K562 (cell line): Measurements from ENCODE around the gene LPIN3.

ENCODE experiments used
- CHCHD3 ChIP-seq: fragments of 250-450 bp; sonication (Bioruptor Pico); IDR thresholded peaks from 2 replicates; pipeline ENCODE4 v2.1.2; 2022; ENCODE audit warnings: mild to moderate bottlenecking
- MYNN ChIP-seq, 2 experiments: sonication (generic); formaldehyde crosslinking in 1 of 2; IDR thresholded peaks; 2 replicates each; pipeline versions ENCODE4 v1.5.0 to v1.6.1; 2016 to 2020; ENCODE audit warnings: antibody characterized with exemption in 1 of 2, missing genetic modification reagents in 1 of 2
- POLR2AphosphoS5 ChIP-seq: IDR thresholded peaks from 2 replicates; pipeline ENCODE4 v1.6.1; 2011; ENCODE audit warnings: mild to moderate bottlenecking, low read depth, low read length, moderate library complexity; ENCODE audit not compliant: control insufficient read depth, insufficient read depth
- RFX5 ChIP-seq: IDR thresholded peaks from 2 replicates; pipeline ENCODE4 v1.6.1; 2011; ENCODE audit warnings: low read depth, mild to moderate bottlenecking, improper control_type of control experiment, low read length
- ZFP30 ChIP-seq: fragments of 250-450 bp; sonication (Bioruptor Pico); IDR thresholded peaks from 2 replicates; pipeline ENCODE4 v1.8.0; 2022; ENCODE audit warnings: moderate library complexity, mild to moderate bottlenecking, inconsistent platforms, borderline replicate concordance
- TF ChIP-seq, protein P1 (sequence below): sonication (generic); formaldehyde crosslinking; IDR thresholded peaks from 2 replicates; pipeline ENCODE4 v1.8.1; 2023; ENCODE audit warnings: mild to moderate bottlenecking, missing genetic modification reagents
- TF ChIP-seq, protein P2 (sequence below): sonication (generic); formaldehyde crosslinking; IDR thresholded peaks from 2 replicates; pipeline ENCODE4 v1.8.0; 2022; ENCODE audit warnings: missing genetic modification reagents, mild to moderate bottlenecking, borderline replicate concordance

DNA sequence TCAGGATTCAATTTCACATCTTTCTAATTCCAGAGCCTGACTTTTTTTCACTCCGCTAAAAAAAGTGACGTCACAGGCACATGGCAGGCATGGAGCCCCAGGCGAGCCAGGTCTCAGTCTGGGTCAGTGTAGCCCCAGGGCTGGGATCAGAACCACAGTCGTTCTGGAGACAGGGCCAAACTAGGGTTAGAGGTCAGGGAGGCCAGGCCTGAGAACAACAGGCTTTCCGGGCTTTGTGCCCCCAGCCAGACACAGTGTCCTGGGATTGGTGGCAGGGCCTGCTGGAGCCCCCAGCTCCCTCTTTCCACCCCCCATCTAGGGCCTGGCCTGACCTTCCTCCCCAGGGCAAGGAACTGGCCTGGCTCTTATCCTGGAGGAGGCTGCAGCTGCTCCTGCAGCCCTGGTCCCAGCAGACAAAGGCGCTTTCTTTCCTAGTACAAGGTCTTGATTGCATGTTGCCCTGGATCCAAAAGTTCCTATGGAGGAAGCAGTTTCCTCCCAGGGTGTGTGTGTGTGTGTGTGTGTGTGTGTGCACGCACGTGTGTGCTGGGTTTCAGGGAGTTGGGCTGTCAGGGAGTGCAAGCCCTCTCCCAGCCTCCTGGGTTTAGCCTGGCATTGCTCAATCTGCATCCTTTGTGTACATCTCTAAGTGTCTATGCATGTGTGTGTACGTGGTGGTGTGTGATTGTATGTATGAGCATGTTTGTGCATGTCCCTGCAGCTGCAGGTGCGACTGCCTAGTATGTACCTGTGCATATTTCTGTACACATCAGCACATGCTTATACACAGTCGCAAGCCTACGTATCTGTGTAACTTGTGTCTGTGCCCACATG lies 52.5 kb downstream of the LPIN3 start:
- TF ChIP-seq, protein P1, sequence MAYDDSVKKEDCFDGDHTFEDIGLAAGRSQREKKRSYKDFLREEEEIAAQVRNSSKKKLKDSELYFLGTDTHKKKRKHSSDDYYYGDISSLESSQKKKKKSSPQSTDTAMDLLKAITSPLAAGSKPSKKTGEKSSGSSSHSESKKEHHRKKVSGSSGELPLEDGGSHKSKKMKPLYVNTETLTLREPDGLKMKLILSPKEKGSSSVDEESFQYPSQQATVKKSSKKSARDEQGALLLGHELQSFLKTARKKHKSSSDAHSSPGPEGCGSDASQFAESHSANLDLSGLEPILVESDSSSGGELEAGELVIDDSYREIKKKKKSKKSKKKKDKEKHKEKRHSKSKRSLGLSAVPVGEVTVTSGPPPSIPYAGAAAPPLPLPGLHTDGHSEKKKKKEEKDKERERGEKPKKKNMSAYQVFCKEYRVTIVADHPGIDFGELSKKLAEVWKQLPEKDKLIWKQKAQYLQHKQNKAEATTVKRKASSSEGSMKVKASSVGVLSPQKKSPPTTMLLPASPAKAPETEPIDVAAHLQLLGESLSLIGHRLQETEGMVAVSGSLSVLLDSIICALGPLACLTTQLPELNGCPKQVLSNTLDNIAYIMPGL (CRISPR knock-in tag): no peak
- TF ChIP-seq ZFP30 (CRISPR knock-in tag) (no peak), MYNN (IDR thresholded peaks at IDR 0.05) (no peak), MYNN (CRISPR knock-in tag; IDR thresholded peaks at IDR 0.05) (no peak), POLR2AphosphoS5 (no peak), RFX5 (no peak), CHCHD3 (CRISPR knock-in tag) (no peak)
- TF ChIP-seq, protein P2, sequence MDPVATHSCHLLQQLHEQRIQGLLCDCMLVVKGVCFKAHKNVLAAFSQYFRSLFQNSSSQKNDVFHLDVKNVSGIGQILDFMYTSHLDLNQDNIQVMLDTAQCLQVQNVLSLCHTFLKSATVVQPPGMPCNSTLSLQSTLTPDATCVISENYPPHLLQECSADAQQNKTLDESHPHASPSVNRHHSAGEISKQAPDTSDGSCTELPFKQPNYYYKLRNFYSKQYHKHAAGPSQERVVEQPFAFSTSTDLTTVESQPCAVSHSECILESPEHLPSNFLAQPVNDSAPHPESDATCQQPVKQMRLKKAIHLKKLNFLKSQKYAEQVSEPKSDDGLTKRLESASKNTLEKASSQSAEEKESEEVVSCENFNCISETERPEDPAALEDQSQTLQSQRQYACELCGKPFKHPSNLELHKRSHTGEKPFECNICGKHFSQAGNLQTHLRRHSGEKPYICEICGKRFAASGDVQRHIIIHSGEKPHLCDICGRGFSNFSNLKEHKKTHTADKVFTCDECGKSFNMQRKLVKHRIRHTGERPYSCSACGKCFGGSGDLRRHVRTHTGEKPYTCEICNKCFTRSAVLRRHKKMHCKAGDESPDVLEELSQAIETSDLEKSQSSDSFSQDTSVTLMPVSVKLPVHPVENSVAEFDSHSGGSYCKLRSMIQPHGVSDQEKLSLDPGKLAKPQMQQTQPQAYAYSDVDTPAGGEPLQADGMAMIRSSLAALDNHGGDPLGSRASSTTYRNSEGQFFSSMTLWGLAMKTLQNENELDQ (CRISPR knock-in tag): no peak
